Keratinocyte (primary cell): Measurements from ENCODE around the gene ALKBH5. TPM values are rescaled to one million over a fixed set of nuclear protein-coding genes. Genes with fewer than 3 reads are reported as not detected.

Source experiments
- DNase-seq: peaks from one replicate; pipeline ENCODE4 v3.0.0-alpha.2; 2011; ENCODE audit warnings: low read depth, missing footprints, low spot score
- FAIRE-seq: peaks from 2 replicates; lab custom pipeline; 2011; peaks lifted over from hg19 to GRCh38; lab: Jason Lieb, UNC
- H2AFZ ChIP-seq: 2 replicates; pipeline ENCODE4 v1.6.0; 2012; ENCODE audit warnings: low read length, control low read depth, inconsistent platforms; ENCODE audit not compliant: control insufficient read depth
- H3K27ac ChIP-seq: 2 replicates; pipeline ENCODE4 v1.5.1; 2011; ENCODE audit warnings: low read length; ENCODE audit not compliant: control insufficient read depth, insufficient read depth
- H3K27me3 ChIP-seq: 3 replicates; pipeline ENCODE4 v1.6.0; 2011; ENCODE audit warnings: low read length; ENCODE audit not compliant: control insufficient read depth, insufficient read depth; ENCODE audit errors: extremely low read depth
- H3K36me3 ChIP-seq, 2 experiments: 2 replicates in 1 of 2; 3 replicates in 1 of 2; pipeline ENCODE4 v1.5.1; 2011; ENCODE audit warnings: low read length in 2 of 2, mild to moderate bottlenecking in 1 of 2; ENCODE audit not compliant: control insufficient read depth in 2 of 2, insufficient read depth in 2 of 2; ENCODE audit errors: extremely low read depth in 1 of 2
- H3K4me1 ChIP-seq: 3 replicates; pipeline ENCODE4 v1.5.1; 2011; ENCODE audit warnings: low read length; ENCODE audit not compliant: control insufficient read depth, insufficient read depth; ENCODE audit errors: extremely low read depth
- H3K4me2 ChIP-seq: 3 replicates; pipeline ENCODE4 v1.6.0; 2011; ENCODE audit warnings: low read depth, low read length; ENCODE audit not compliant: control insufficient read depth, insufficient read depth; ENCODE audit errors: extremely low read depth
- H3K4me3 ChIP-seq, 3 experiments: fragments of 200-600 bp in 1 of 3; sonication (generic) in 1 of 3; 2 replicates in 2 of 3; 3 replicates in 1 of 3; pipeline ENCODE4 v1.5.1; 2011 to 2016; ENCODE audit warnings: low read length in 3 of 3, mild to moderate bottlenecking in 3 of 3, control low read depth in 2 of 3, inconsistent platforms in 1 of 3, low read depth in 1 of 3, mixed read lengths in 1 of 3, mixed run types in 1 of 3, moderate library complexity in 1 of 3; ENCODE audit not compliant: control insufficient read depth in 2 of 3, insufficient read depth in 2 of 3; ENCODE audit errors: extremely low read depth in 1 of 3
- H3K79me2 ChIP-seq: 2 replicates; pipeline ENCODE4 v1.6.0; 2012; ENCODE audit warnings: low read length; ENCODE audit not compliant: control insufficient read depth, insufficient read depth
- H3K9ac ChIP-seq: 3 replicates; pipeline ENCODE4 v1.6.0; 2011; ENCODE audit warnings: low read length; ENCODE audit not compliant: control insufficient read depth, insufficient read depth; ENCODE audit errors: extremely low read depth
- H3K9me1 ChIP-seq: 3 replicates; pipeline ENCODE4 v1.6.0; 2011; ENCODE audit warnings: low read length; ENCODE audit not compliant: control insufficient read depth, insufficient read depth; ENCODE audit errors: extremely low read depth
- H3K9me3 ChIP-seq: 2 replicates; pipeline ENCODE4 v1.5.1; 2012; ENCODE audit warnings: low read depth, low read length; ENCODE audit not compliant: control insufficient read depth
- H4K20me1 ChIP-seq: 3 replicates; pipeline ENCODE4 v1.6.0; 2011; ENCODE audit warnings: low read length; ENCODE audit not compliant: control insufficient read depth, insufficient read depth; ENCODE audit errors: extremely low read depth
- EZH2 ChIP-seq: IDR thresholded peaks from one replicate; pipeline ENCODE4 v1.6.1; 2012; ENCODE audit warnings: inconsistent platforms, mild to moderate bottlenecking, low read length, moderate library complexity
- dilution Hi-C: fragments of 300-500 bp; cut with MboI; formaldehyde crosslinking; loops from one replicate; pipeline ENCODE4 v1.7.0; 2020; ENCODE audit warnings: low sequenced_read_pairs; ENCODE audit not compliant: extremely low pct_ligation_motif_present
- polyA plus RNA-seq, 5 experiments: library from polyadenylated mRNA; depleted of rRNA in 3 of 5; stranded (reverse) in 3 of 5; stranded (forward) in 1 of 5; unstranded in 1 of 5; fragments of >200 nt; gene quantifications; 1 replicate in 1 of 5; 2 replicates in 3 of 5; 3 replicates in 1 of 5; pipeline versions ENCODE4 v1.2.1 to v1.2.3, GENCODE V29; 2011 to 2012; ENCODE audit warnings: missing spikeins in 2 of 5, low read depth in 1 of 5, low replicate concordance in 1 of 5
- TF ChIP-seq, protein P1 (sequence below), 3 experiments: IDR thresholded peaks in 1 of 3; conservative IDR thresholded peaks in 1 of 3; optimal IDR thresholded peaks in 1 of 3; 2 replicates in 2 of 3; 3 replicates in 1 of 3; pipeline versions ENCODE3 to v1.5.1; 2011; ENCODE audit warnings: low read length in 3 of 3, mild to moderate bottlenecking in 3 of 3, moderate library complexity in 2 of 3, control low read depth in 1 of 3, inconsistent platforms in 1 of 3; ENCODE audit not compliant: insufficient read depth in 2 of 3; ENCODE audit errors: extremely low read depth in 1 of 3

ALKBH5 gene
- polyA plus RNA-seq, 1 donor (not counting 4 experiments of a cell fraction or from before 2014, with no cell fraction given), result 50.2 TPM

DNA sequence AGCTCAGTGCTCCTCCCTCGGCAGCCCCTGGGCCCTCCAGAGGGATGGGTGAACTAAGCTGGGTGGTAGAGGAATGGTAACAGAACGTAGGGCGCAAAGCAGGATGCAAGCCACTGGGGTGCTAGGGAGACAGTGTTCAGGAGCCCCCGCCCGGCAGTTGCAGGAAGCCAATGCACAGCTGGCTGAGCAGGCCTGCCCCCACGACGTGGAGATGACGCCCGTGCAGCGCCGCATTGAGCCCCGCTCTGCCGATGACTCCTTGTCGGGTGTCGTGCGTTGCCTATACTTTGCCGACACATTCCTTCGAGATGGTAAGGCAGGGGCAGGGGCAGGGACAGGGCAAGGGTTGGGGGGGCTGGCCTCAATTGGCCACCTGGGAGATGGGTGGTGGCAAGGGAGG lies 54.7 kb downstream of the ALKBH5 start:
- Histone ChIP-seq H3K9me3 (no peaks in the 10 kb centered on the region), H3K27ac (no peak overlapping the region), H3K4me3 (no peak overlapping the region), H2AFZ (no peak overlapping the region), H3K4me1 (peaks cover 17% of the 10 kb centered on the region), H3K27me3 (no peaks in the 10 kb centered on the region), H3K79me2 (no peaks in the 10 kb centered on the region), H3K9ac (no peak overlapping the region), H4K20me1 (peaks cover under 1% of the 10 kb centered on the region), H3K4me2 (no peak overlapping the region), H3K9me1 (no peaks in the 10 kb centered on the region), H3K36me3 (peaks cover 25 to 27% of the 10 kb centered on the region in 2 experiments)
- FAIRE-seq, result no peak
- TF ChIP-seq EZH2, result no peak
- TF ChIP-seq, protein P1, sequence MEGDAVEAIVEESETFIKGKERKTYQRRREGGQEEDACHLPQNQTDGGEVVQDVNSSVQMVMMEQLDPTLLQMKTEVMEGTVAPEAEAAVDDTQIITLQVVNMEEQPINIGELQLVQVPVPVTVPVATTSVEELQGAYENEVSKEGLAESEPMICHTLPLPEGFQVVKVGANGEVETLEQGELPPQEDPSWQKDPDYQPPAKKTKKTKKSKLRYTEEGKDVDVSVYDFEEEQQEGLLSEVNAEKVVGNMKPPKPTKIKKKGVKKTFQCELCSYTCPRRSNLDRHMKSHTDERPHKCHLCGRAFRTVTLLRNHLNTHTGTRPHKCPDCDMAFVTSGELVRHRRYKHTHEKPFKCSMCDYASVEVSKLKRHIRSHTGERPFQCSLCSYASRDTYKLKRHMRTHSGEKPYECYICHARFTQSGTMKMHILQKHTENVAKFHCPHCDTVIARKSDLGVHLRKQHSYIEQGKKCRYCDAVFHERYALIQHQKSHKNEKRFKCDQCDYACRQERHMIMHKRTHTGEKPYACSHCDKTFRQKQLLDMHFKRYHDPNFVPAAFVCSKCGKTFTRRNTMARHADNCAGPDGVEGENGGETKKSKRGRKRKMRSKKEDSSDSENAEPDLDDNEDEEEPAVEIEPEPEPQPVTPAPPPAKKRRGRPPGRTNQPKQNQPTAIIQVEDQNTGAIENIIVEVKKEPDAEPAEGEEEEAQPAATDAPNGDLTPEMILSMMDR (optimal IDR thresholded peaks at IDR 0.05 in 1 of 3, IDR thresholded peaks at IDR 0.05 in 1 of 3, conservative IDR thresholded peaks at IDR 0.05 in 1 of 3; ENCODE audit: extremely low read depth in 1 of 3, insufficient read depth in 2 of 3, low read length in 3 of 3), result no peak
- dilution Hi-C loops, result no loop called here
- DNase-seq, result no peak

DNA sequence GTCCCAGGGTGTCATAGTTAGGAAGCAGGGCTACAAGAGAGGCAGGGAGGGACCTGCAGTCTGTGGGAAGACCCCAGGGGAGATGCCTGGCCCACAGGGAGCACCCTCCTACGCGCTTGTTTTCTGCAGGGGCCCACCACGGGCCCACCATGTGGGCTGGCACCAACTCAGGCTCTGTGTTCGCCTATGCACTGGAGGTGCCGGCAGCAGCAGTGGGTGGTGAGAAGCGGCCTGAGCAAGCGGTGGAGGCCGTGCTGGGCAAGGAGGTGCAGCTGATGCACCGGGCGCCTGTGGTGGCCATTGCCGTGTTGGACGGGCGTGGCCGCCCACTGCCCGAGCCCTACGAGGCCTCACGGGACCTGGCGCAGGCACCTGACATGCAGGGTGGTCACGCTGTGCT lies 56.8 kb downstream of the ALKBH5 start:
- no peak for DNase-seq

More for the DNA sequence above, 56.8 kb downstream of the ALKBH5 start:
- H3K9me1 ChIP-seq, result no peaks in the 10 kb centered on the region
- H3K9me3 ChIP-seq, result no peaks in the 10 kb centered on the region
- H3K9ac ChIP-seq, result no peak overlapping the region
- peaks cover 2% of the 10 kb centered on the region for H4K20me1 ChIP-seq
- no peak overlapping the region for H2AFZ ChIP-seq
- H3K36me3 ChIP-seq, result peaks cover 25 to 28% of the 10 kb centered on the region in 2 experiments
- no peak for TF ChIP-seq EZH2
- TF ChIP-seq, protein P1 (optimal IDR thresholded peaks at IDR 0.05 in 1 of 3, IDR thresholded peaks at IDR 0.05 in 1 of 3, conservative IDR thresholded peaks at IDR 0.05 in 1 of 3; ENCODE audit: extremely low read depth in 1 of 3, insufficient read depth in 2 of 3, low read length in 3 of 3), result no peak
- FAIRE-seq, result no peak
- H3K4me2 ChIP-seq, result no peak overlapping the region
- H3K4me1 ChIP-seq, result peaks cover 11% of the 10 kb centered on the region
- H3K27me3 ChIP-seq, result no peaks in the 10 kb centered on the region
- H3K79me2 ChIP-seq, result no peaks in the 10 kb centered on the region
- dilution Hi-C loops, result no loop called here
- no peak overlapping the region for H3K4me3 ChIP-seq
- no peak overlapping the region for H3K27ac ChIP-seq
